GM12874 (cell line): ENCODE data around the gene THAP12.

ENCODE experiments used
- TF ChIP-seq, protein P1 (sequence below): IDR thresholded peaks from 2 replicates; pipeline ENCODE4 v1.5.1; 2011; ENCODE audit warnings: low read depth, mild to moderate bottlenecking, control low read depth, low read length, moderate library complexity; ENCODE audit not compliant: insufficient read depth

Gene THAP12

DNA sequence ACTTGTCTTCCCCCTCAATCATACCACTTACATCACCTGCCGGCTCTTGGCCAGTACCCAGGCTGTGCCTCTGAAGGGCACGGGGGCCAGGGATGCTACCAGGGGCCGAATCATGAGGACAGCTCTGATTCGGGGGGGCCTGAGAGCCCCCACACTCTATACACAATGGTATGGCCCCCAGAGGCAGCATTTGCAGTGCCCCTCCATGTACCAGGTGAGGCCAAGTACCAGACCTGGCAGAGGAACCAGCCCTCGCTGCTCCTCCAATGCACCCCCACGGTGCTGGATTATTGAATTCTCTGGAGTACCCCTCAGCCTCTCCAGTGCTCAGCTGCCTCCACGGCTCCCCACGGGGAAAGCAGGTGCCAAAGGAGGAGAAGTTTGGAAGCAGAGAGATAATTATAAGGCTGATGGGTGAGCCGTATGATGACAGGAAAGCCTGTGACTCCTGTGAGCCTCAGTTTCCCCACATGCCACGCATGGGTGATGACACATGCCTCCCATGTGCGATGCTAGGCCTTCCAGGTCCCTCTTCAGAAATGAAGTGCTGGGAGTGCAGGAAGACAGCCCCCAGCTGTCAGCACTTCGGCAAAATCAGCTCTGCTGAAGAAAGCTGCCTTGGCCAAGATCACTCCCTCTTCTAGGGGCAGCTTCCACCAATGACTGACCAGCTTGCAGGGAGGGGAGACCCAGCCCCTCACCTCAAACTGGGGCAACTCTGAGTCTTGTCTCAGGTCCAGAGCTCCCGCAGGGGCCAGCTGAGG lies 69.9 kb downstream of the THAP12 start:
- TF ChIP-seq, protein P1, sequence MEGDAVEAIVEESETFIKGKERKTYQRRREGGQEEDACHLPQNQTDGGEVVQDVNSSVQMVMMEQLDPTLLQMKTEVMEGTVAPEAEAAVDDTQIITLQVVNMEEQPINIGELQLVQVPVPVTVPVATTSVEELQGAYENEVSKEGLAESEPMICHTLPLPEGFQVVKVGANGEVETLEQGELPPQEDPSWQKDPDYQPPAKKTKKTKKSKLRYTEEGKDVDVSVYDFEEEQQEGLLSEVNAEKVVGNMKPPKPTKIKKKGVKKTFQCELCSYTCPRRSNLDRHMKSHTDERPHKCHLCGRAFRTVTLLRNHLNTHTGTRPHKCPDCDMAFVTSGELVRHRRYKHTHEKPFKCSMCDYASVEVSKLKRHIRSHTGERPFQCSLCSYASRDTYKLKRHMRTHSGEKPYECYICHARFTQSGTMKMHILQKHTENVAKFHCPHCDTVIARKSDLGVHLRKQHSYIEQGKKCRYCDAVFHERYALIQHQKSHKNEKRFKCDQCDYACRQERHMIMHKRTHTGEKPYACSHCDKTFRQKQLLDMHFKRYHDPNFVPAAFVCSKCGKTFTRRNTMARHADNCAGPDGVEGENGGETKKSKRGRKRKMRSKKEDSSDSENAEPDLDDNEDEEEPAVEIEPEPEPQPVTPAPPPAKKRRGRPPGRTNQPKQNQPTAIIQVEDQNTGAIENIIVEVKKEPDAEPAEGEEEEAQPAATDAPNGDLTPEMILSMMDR, result no peak

DNA sequence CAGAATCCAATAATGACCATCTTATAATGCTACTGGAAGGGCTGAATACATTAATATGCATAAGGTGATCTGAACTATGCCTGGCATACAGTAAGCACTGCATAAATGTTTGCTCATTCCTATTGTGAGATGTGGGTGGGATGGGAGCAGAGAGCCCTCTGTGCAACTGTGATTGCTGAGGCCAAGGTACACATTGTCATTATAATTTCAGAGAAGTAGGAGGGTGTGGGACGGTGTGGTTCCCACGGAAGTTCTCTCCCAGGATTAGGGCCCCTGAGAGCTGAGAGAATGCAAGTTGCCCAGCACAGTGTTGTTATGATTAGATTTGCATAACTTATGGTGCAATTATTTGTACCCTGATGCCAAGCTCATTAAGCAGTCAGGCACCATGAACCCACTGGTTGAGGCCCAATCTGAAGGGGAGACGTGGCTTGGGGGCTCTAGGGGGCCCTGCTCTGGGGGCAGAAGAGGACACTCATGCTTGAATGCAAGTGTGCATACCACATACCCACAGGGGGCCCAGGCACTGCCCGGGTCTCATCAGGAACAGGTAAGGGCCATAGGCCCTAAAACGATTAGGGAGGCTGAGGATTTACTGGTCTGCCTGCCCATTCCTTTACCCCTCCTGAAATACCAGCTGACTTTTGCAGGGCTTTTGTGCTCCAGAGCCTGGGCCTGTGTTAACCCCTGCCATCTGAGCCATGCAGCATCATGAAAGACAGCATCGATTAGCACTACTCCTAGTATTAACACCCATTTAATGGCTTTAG lies 72.8 kb downstream of the THAP12 start:
- TF ChIP-seq, protein P1, result no peak

DNA sequence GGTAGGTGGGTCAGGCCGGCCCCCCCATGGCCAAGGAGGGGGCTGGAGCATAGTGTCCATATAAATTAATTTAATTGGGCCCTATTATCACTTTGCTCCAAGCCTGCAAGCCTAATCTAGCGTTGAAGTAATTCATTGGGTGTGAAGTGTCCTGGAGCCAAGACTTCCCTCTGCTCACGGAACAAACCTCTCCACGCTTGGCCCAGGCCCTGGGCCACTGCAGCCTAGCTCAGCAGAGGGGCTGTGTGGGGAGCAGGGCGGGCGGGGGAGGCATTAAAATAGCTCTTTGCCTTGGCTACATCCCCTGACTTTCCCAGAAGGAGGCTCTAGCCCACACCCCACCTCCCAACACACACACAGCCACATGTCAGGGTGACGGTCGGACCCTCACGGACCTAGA lies 73.5 kb downstream of the THAP12 start:
- TF ChIP-seq, protein P1, result no peak

DNA sequence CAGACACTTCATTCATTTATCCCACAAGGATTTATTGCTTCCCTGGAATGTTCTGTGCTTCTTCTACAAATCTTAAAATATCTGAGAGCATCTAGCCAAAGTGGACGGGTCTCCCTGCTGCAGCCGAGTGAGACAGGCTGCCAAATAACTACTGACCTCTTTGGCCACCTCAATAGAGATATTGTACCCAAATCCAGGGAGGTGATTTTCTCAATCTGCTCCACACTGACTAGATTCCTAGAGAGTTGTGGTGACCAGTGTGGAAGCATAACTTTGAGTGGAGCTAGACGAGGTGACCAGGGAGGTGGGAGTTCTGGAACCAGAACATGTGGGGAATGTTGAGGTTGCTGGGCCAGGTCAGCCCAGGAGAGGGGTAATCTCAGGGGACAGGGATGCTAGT lies 77.5 kb downstream of the THAP12 start:
- TF ChIP-seq, protein P1, result no peak

DNA sequence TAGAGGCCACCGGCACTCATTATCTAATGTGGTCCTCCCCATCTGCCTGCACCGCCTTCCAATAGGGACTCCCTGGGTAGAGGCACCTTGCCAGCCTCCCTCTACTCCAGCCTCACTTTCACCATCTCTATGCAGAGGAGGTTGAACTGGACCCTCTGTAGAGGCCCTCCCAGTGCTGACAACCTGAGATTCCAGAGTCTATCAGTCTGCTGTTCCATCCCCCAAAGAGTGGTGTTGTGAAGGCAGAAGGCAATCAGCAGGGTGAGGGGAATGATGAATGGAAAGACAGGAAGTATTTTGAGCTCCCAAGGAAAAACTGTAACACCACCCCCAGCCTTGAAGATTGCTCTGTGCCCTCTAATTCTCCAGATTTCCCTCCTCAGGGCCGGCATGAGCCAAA lies 77.9 kb downstream of the THAP12 start:
- TF ChIP-seq, protein P1, result no peak
